ENCODE measurements around the gene BMF.

Gene BMF

GRCh38 chr15:40048211-40048792, 60.4 kb downstream of the BMF start:
- DNase-seq (ENCODE audit: low spot score), result peak; percentile 69

DNA sequence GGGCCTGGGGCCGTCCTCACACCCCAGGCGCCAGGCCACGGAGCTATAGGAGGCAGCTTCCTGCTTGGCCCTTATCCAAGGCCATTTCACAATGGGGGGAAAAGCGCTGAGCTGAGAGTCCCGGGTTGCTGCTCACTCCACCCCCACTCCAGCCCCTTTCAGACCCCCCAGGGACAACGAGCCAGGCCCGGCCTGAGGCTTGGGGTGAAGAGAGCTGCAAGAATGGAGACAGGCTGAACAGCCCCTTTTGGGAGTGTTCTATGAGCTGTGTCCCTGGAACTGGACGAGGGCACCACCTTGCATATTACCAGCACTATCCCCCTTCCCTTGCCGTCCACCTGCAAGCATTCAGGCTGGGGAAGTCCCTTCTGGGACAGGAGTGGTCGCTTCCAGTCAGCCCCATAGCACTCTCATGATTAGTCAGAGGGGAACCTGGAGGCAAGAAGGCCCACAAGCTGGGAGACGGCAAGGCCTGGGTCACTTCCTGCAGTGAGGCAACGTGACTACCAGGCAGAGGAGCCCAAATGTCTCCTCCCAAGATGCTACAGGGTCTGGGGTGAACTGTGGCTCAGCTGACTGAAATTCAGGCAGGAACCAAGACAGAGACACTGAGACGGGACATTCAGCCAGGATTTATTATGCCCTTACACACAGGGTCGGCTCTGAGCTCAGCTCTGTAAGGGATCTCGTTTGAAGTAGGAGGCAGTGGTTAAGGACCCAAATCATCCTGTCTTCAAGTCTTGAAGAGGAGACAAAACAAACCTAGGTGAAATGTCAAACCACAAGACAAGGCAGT, 61.1 kb downstream of the BMF start:
- peak; percentile 50 for DNase-seq (ENCODE audit: low spot score)

GRCh38 chr15:40046721-40047414, 61.8 kb downstream of the BMF start:
- DNase-seq (ENCODE audit: low spot score), result no peak

GRCh38 chr15:40045572-40046217, 63.0 kb downstream of the BMF start:
- DNase-seq (ENCODE audit: low spot score), result no peak

- DNase-seq (ENCODE audit: low spot score), result peak; percentile 89
Measured at GRCh38 chr15:40044717-40045571, 63.7 kb downstream of the BMF start.

GRCh38 chr15:40043927-40044716, 64.6 kb downstream of the BMF start:
- no peak for DNase-seq (ENCODE audit: low spot score)

- no peak for DNase-seq (ENCODE audit: low spot score)
Measured at GRCh38 chr15:40042791-40043320, 65.8 kb downstream of the BMF start.

DNA sequence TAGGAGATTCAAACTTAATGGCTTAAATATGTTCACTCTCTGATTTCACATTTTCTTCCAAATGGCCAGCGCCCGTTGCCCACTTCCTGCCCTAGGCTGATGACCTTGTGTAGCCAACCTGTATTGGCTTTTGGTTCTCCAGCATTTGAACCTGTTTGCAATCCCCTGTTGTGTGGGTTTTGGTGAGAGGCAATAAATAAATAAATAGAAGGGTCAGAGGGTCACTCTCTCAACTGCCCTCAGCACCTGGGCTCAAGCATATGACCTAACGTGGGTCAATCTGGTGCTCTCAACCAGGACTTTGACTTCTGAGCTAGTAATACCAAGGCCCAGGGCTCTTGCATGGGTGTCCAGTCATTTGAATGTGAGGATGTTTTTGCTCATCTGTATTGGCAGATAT, 67.9 kb downstream of the BMF start:
- DNase-seq (ENCODE audit: low spot score), result no peak

DNA sequence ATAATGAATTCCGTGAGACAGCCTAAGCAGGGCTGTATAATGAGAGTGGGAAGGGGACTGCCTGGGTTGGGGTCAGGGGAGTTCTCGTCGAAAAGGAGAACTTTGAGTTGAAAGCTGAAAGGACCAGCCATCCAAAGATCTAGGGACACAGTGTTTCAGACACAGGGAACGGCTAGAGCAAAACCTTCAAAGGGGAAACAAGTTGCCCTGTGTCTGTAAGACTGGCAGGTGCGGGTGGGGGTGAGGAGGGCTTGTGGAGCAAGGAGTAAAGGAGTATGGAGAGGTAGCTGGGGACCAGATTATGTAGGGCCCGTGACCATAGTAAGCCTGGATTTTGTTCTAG, 68.4 kb downstream of the BMF start:
- no peak for DNase-seq (ENCODE audit: low spot score)

GRCh38 chr15:40038638-40039543, 69.8 kb downstream of the BMF start, which contains the start of gene SRP14:
Gene SRP14, minus strand, starts transcription at chr15:40039181. Its CDS starts 65 bp downstream, at chr15:40039116.
- peak; percentile 96 for DNase-seq (ENCODE audit: low spot score)

- DNase-seq (ENCODE audit: low spot score), result no peak
Measured at GRCh38 chr15:40038275-40038637, 70.4 kb downstream of the BMF start.
